ENCODE measurements around the gene TRAK1.

TRAK1 gene

GRCh38 chr3:42225486-42226363, 134.6 kb downstream of the TRAK1 start:
- DNase-seq, result no peak
- TF ChIP-seq GATA1 (IDR thresholded peaks at IDR 0.05; ENCODE audit: low read depth, low read length) (no peak), POLR2A (IDR thresholded peaks at IDR 0.05; ENCODE audit: low read length) (no peak)

GRCh38 chr3:42226470-42227425, 135.6 kb downstream of the TRAK1 start:
- TF ChIP-seq GATA1 (IDR thresholded peaks at IDR 0.05; ENCODE audit: low read depth, low read length), result no peak
- TF ChIP-seq POLR2A (IDR thresholded peaks at IDR 0.05; ENCODE audit: low read length), result no peak
- no peak for DNase-seq

DNA sequence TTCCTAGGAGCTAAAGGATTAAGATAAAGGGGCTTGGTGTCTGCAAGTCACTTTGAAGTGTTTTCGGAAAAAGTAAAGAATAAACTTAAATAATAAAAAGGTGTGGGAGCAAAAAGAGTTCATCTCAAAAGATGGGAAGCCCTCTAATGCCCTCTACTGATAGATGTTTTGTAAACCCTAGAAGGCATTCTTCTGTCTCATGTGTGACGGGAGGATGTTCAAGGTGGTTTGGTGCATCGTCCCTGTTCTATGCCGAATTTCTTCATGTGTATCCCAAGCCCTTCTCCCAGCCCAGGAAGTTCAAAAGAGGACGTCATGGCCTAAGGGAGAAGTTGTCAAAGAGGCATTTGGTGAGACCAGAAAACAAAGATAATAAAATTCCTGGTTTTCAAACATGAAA, 137.6 kb downstream of the TRAK1 start:
- TF ChIP-seq POLR2A (IDR thresholded peaks at IDR 0.05; ENCODE audit: low read length), result no peak
- TF ChIP-seq GATA1 (IDR thresholded peaks at IDR 0.05; ENCODE audit: low read depth, low read length), result no peak

DNA sequence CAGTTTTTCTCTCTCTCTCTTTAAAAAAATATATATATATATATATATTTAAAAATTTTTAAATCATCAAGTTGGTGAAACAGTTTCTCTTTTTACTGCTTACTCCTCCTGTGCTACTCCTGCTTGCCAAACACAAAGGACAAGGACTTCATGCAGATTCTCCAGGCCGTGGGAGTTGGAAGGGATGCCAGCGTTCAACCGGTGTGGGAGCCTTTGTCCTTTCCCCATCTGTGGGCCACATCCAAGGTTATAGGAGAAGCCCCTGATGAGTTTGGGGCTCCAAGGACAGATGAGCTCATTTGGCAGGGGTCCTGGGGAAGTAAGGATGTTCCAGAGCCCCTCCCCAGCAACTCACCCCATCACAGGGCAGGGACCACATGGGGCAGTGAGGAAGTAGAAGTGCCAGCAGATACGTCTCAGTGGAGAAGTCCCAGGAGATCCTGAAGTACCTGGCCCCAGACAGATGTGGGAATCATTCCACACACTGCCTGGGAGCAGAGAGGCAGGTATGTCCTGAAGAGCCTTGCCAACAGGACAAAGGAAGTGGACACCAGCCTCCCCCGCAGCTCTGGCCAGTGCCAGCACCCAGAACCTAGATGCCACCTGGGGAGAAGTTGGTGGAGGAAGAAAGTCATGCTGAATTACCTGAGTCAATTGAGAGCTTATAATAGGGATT, 138.2 kb downstream of the TRAK1 start:
- TF ChIP-seq POLR2A (IDR thresholded peaks at IDR 0.05; ENCODE audit: low read length) (no peak), GATA1 (IDR thresholded peaks at IDR 0.05; ENCODE audit: low read depth, low read length) (no peak)
- DNase-seq, result no peak

More for the DNA sequence above, 137.6 kb downstream of the TRAK1 start:
- no peak for DNase-seq

GRCh38 chr3:42229942-42230688, 139.0 kb downstream of the TRAK1 start:
- TF ChIP-seq POLR2A (IDR thresholded peaks at IDR 0.05; ENCODE audit: low read length) (no peak), GATA1 (IDR thresholded peaks at IDR 0.05; ENCODE audit: low read depth, low read length) (no peak)
- peak; percentile 8 to 26 for DNase-seq

DNA sequence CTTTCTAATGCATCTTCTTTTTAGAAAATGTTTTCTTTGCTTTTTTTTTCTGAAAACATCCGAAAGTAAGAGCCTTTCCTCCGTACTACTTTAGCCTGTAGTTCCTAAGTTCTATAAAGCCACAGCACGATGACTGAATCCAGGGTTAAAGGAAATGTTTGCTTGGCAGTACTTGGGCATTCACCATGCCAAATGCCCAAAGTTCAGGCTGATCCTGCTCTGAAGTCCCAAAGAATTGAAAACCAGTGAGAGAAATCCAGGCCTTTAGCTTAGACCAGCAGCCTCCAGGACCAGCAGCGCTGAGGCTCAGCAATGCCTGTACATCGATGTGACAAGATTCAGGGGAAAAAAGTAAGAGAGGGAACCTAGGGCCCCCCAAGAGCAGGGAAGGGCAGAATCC, 139.7 kb downstream of the TRAK1 start:
- no peak for DNase-seq
- no peak for TF ChIP-seq GATA1 (IDR thresholded peaks at IDR 0.05; ENCODE audit: low read depth, low read length)
- TF ChIP-seq POLR2A (IDR thresholded peaks at IDR 0.05; ENCODE audit: low read length), result no peak

GRCh38 chr3:42235532-42235931, 144.4 kb downstream of the TRAK1 start:
- TF ChIP-seq POLR2A (IDR thresholded peaks at IDR 0.05; ENCODE audit: low read length), result no peak
- no peak for TF ChIP-seq GATA1 (IDR thresholded peaks at IDR 0.05; ENCODE audit: low read depth, low read length)
- DNase-seq, result no peak

GRCh38 chr3:42236611-42237010, 145.5 kb downstream of the TRAK1 start:
- no peak for DNase-seq
- TF ChIP-seq GATA1 (IDR thresholded peaks at IDR 0.05; ENCODE audit: low read depth, low read length), result no peak
- no peak for TF ChIP-seq POLR2A (IDR thresholded peaks at IDR 0.05; ENCODE audit: low read length)

- no peak for DNase-seq
- no peak for TF ChIP-seq GATA1 (IDR thresholded peaks at IDR 0.05; ENCODE audit: low read depth, low read length)
- no peak for TF ChIP-seq POLR2A (IDR thresholded peaks at IDR 0.05; ENCODE audit: low read length)
These were observed 154.9 kb downstream of the TRAK1 start for GRCh38 chr3:42246091-42246490.

- TF ChIP-seq GATA1 (IDR thresholded peaks at IDR 0.05; ENCODE audit: low read depth, low read length) (no peak), POLR2A (IDR thresholded peaks at IDR 0.05; ENCODE audit: low read length) (no peak)
- peak; percentile 54 to 69 for DNase-seq
These were observed 156.4 kb downstream of the TRAK1 start for GRCh38 chr3:42247576-42248027.

- TF ChIP-seq POLR2A (IDR thresholded peaks at IDR 0.05; ENCODE audit: low read length), result no peak
- TF ChIP-seq GATA1 (IDR thresholded peaks at IDR 0.05; ENCODE audit: low read depth, low read length), result no peak
- DNase-seq, result no peak
These were observed 159.6 kb downstream of the TRAK1 start for GRCh38 chr3:42250761-42251160.

DNA sequence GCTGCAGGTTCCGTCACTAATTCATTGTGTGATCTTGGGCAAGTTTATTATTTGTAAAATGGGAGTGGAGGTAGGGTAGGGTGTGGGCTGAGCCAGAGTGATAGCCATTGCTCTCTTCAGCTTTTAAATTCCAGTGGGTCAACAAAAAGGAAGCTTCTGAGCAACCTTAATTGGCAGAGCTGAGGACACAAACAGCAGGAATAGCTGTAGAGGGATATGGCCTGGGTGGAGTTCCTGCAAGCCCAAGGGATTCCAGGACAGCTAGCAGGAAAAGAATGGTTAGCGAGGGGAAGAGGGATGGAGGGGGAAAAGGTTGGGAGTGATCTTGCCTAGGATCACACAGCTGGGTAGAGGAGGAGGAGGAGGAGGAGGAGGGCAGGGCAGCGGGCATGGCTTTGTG, 163.4 kb downstream of the TRAK1 start:
- TF ChIP-seq GATA1 (IDR thresholded peaks at IDR 0.05; ENCODE audit: low read depth, low read length), result no peak
- no peak for TF ChIP-seq POLR2A (IDR thresholded peaks at IDR 0.05; ENCODE audit: low read length)
- DNase-seq, result no peak
